Measurements from ENCODE around the gene GPR63.

DNA sequence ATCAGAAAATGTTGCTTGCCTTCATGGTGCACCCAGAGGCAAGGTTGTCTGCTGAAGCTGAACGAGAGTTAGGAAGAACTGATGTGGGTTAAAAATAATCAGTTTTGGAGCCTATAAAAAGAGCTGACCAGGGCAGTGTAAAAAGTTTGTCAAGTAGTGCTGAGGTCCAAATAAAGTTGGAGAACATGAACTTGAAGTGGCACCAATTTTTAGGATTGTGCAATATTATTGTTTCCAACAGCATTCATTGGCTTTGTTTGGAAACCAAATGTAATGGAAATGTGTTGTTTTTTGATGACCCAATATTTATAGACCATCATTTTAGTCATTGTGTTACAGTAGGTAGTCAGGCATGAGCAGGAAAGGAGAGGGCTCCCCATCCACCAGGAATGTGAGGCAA, 55.7 kb downstream of the GPR63 start:
- TF ChIP-seq, protein P1, sequence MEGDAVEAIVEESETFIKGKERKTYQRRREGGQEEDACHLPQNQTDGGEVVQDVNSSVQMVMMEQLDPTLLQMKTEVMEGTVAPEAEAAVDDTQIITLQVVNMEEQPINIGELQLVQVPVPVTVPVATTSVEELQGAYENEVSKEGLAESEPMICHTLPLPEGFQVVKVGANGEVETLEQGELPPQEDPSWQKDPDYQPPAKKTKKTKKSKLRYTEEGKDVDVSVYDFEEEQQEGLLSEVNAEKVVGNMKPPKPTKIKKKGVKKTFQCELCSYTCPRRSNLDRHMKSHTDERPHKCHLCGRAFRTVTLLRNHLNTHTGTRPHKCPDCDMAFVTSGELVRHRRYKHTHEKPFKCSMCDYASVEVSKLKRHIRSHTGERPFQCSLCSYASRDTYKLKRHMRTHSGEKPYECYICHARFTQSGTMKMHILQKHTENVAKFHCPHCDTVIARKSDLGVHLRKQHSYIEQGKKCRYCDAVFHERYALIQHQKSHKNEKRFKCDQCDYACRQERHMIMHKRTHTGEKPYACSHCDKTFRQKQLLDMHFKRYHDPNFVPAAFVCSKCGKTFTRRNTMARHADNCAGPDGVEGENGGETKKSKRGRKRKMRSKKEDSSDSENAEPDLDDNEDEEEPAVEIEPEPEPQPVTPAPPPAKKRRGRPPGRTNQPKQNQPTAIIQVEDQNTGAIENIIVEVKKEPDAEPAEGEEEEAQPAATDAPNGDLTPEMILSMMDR (conservative IDR thresholded peaks at IDR 0.05; ENCODE audit: low read depth, low read length): no peak
- TF ChIP-seq BHLHE40 (IDR thresholded peaks at IDR 0.05; ENCODE audit: low read depth, low read length): no peak
- TF ChIP-seq POLR2A (IDR thresholded peaks at IDR 0.05; ENCODE audit: low read depth, low read length): no peak
- no peak for TF ChIP-seq RFX5 (IDR thresholded peaks at IDR 0.05; ENCODE audit: low read depth, low read length)
- no peak for TF ChIP-seq USF2 (IDR thresholded peaks at IDR 0.05; ENCODE audit: low read depth, low read length)
- peak; percentile 71 for TF ChIP-seq CEBPB (IDR thresholded peaks at IDR 0.05; ENCODE audit: low read depth, low read length)
- no peak for TF ChIP-seq RAD21 (IDR thresholded peaks at IDR 0.05; ENCODE audit: low read length)
- no peak for TF ChIP-seq NFE2L2 (IDR thresholded peaks at IDR 0.05; ENCODE audit: low read depth, low read length)
